K562 (cell line): ENCODE data around the gene ELP5. TPM values are rescaled to one million over a fixed set of nuclear protein-coding genes. Genes with fewer than 3 reads are reported as not detected.

Source experiments
- CBFA2T3 ChIP-seq: fragments of 450-650 bp; IDR thresholded peaks from 2 replicates; pipeline ENCODE4 v1.6.1; 2017
- CBX8 ChIP-seq: fragments of 200-600 bp; sonication (generic); IDR thresholded peaks from 2 replicates; pipeline ENCODE4 v1.6.1; 2012; ENCODE audit warnings: borderline replicate concordance, mixed run types, low read depth, mild to moderate bottlenecking, moderate library complexity, mixed read lengths, low read length, control low read depth, inconsistent platforms; ENCODE audit not compliant: poor library complexity, severe bottlenecking; ENCODE audit errors: extremely low read depth
- DIDO1 ChIP-seq: fragments of 450-650 bp; IDR thresholded peaks from 2 replicates; pipeline ENCODE4 v1.6.1; 2016; ENCODE audit warnings: low read depth, missing biosample characterization, missing genetic modification characterization
- GABPB1 ChIP-seq: sonication (generic); formaldehyde crosslinking; IDR thresholded peaks from 2 replicates; pipeline ENCODE4 v1.8.0; 2022; ENCODE audit warnings: mild to moderate bottlenecking, missing genetic modification reagents
- GTF3C2 ChIP-seq: IDR thresholded peaks from 3 replicates; pipeline ENCODE4 v1.6.1; 2011; ENCODE audit warnings: borderline replicate concordance, mild to moderate bottlenecking, moderate library complexity; ENCODE audit not compliant: insufficient read length; ENCODE audit errors: extremely low read depth
- HDAC2 ChIP-seq: fragments of 450-650 bp; IDR thresholded peaks from 2 replicates; pipeline ENCODE4 v1.6.1; 2016; ENCODE audit warnings: mild to moderate bottlenecking
- ID3 ChIP-seq, 2 experiments: fragments of 250-450 bp in 1 of 2; fragments of 450-650 bp in 1 of 2; sonication (Bioruptor Pico) in 1 of 2; IDR thresholded peaks; 2 replicates each; pipeline versions ENCODE4 v1.6.1 to v1.8.0; 2016 to 2021; ENCODE audit warnings: mild to moderate bottlenecking in 2 of 2, moderate library complexity in 2 of 2, missing compliant biosample characterization in 1 of 2, missing genetic modification characterization in 1 of 2
- MTA3 ChIP-seq: fragments of 450-650 bp; formaldehyde crosslinking; IDR thresholded peaks from 2 replicates; pipeline ENCODE4 v1.6.1; 2017; ENCODE audit warnings: mild to moderate bottlenecking, borderline replicate concordance
- PHB ChIP-seq: fragments of 250-450 bp; sonication (Bioruptor Pico); IDR thresholded peaks from 2 replicates; pipeline ENCODE4 v1.5.0; 2021
- SMARCA4 ChIP-seq: fragments of 450-650 bp; IDR thresholded peaks from 2 replicates; pipeline ENCODE4 v1.6.1; 2016
- SMARCA5 ChIP-seq: fragments of 450-650 bp; IDR thresholded peaks from 2 replicates; pipeline ENCODE4 v1.6.1; 2016
- STAT5B ChIP-seq: fragments of 250-450 bp; sonication (Bioruptor Pico); IDR thresholded peaks from 2 replicates; pipeline ENCODE4 v1.8.0; 2021; ENCODE audit warnings: mild to moderate bottlenecking, inconsistent platforms
- TFE3 ChIP-seq: fragments of 450-650 bp; formaldehyde crosslinking; IDR thresholded peaks from 2 replicates; pipeline ENCODE4 v1.4.0; 2020; ENCODE audit warnings: mild to moderate bottlenecking, mixed read lengths
- TRIM25 ChIP-seq: fragments of 450-650 bp; IDR thresholded peaks from 2 replicates; pipeline ENCODE4 v1.7.0; 2016; ENCODE audit warnings: borderline replicate concordance
- YBX1 ChIP-seq: fragments of 450-650 bp; IDR thresholded peaks from 2 replicates; pipeline ENCODE4 v1.7.1; 2016; ENCODE audit warnings: mild to moderate bottlenecking
- ZBTB1 ChIP-seq: sonication (generic); formaldehyde crosslinking; IDR thresholded peaks from 2 replicates; pipeline ENCODE4 v1.8.1; 2023; ENCODE audit warnings: missing genetic modification reagents, low read depth, mild to moderate bottlenecking, borderline replicate concordance
- ZHX1 ChIP-seq: fragments of 150-350 bp; conservative IDR thresholded peaks from 2 replicates; pipeline ENCODE4 v1.6.1; 2014; ENCODE audit warnings: low read length
- ZNF316 ChIP-seq: fragments of 450-650 bp; IDR thresholded peaks from 2 replicates; pipeline ENCODE4 v1.6.1; 2016
- ZNF384 ChIP-seq: IDR thresholded peaks from 2 replicates; pipeline ENCODE4 v1.6.1; 2012; ENCODE audit warnings: low read depth, low read length, improper control_type of control experiment
- polyA plus RNA-seq, 8 experiments: library from polyadenylated mRNA; depleted of rRNA in 4 of 8; stranded (reverse) in 5 of 8; unstranded in 3 of 8; fragments of >200 nt; fragmentation: Nextera tagmentation in 2 of 8; fragmentation: Illumina TruSeq in 1 of 8; extraction: Ambion mirVana in 2 of 8; extraction: Trizol in 1 of 8; gene quantifications; 2 replicates each; pipeline versions ENCODE4 v1.2.1 to v1.2.3, GENCODE V29; 2011 to 2014; ENCODE audit warnings: inconsistent platforms in 1 of 8, missing spikeins in 1 of 8
- total RNA-seq, 7 experiments: library from RNA; depleted of rRNA in 6 of 7; stranded (reverse); fragments of >200 nt in 6 of 7; fragmentation: Illumina TruSeq in 2 of 7; extraction: Trizol in 2 of 7; gene quantifications; 2 replicates each; pipeline versions ENCODE4 v1.2.1 to v1.2.3, GENCODE V29; 2011 to 2021; ENCODE audit warnings: low replicate concordance in 1 of 7

ELP5 gene
- total and polyA plus RNA-seq, 9 of the 15 experiments (the other 6 are each of a cell fraction or from before 2014, with no cell fraction given): 25.7 to 77.9 (median 52.9) TPM

GRCh38 chr17:7242717-7243452, 9.1 kb upstream of the ELP5 start (continued):
- TF ChIP-seq TRIM25 (no peak), GABPB1 (CRISPR knock-in tag) (peak; percentile 50; the same call in 1 of the 2 replicates), SMARCA4 (no peak), TFE3 (CRISPR knock-in tag) (peak; percentile 97), CBX8 (no peak), ZHX1 (no peak), CBFA2T3 (no peak), SMARCA5 (no peak), YBX1 (no peak), HDAC2 (peak; percentile 77), ID3 (CRISPR knock-in tag; IDR thresholded peaks at IDR 0.05) (no peak), ID3 (tag; IDR thresholded peaks at IDR 0.05) (no peak), DIDO1 (tag) (peak; percentile 80), ZNF316 (peak; percentile 55), PHB (CRISPR knock-in tag) (no peak), ZBTB1 (no peak), STAT5B (no peak), GTF3C2 (no peak), MTA3 (no peak), ZNF384 (no peak)
